HepG2 (cell line): ENCODE data around the gene CASS4. TPM values are rescaled to one million over a fixed set of nuclear protein-coding genes. Genes with fewer than 3 reads are reported as not detected.

Source experiments
- ATAC-seq: fragments of 200-7000 bp; cut with Tn5 transposase; 3 replicates; pipeline ENCODE4 v1.9.1; 2020; ENCODE audit warnings: mild to moderate bottlenecking, moderate library complexity
- BruUV-seq: library from RNA; stranded (reverse); fragments of 400-500 nt; replicated peaks from 2 replicates; lab custom pipeline; 2021; lab: Mats Ljungman, UMichigan
- CTCF ChIA-PET: fragments of 300-600 bp; formaldehyde crosslinking; extraction: SDS; loops from one replicate; lab custom pipeline; 2021; ENCODE audit warnings: low total read pairs, inconsistent platforms, low intra/inter-chr PET ratio; lab: Yijun Ruan, JAX
- POLR2A ChIA-PET: fragments of 350-600 bp; sonication (Branson Sonifier 250); formaldehyde crosslinking; loops from one replicate; lab custom pipeline; 2020; ENCODE audit warnings: antibody characterized with exemption, inconsistent platforms; lab: Yijun Ruan, JAX
- DNase-seq: peaks from one replicate; pipeline ENCODE4 v3.0.0-alpha.2; 2015; ENCODE audit warnings: low spot score
- FAIRE-seq: peaks from 3 replicates; lab custom pipeline; 2011; peaks lifted over from hg19 to GRCh38; lab: Jason Lieb, UNC
- H2AFZ ChIP-seq: one replicate; pipeline ENCODE4 v1.6.1; 2011; ENCODE audit warnings: low read length, inconsistent platforms
- H3K27ac ChIP-seq: fragments of 300-600 bp; 3 replicates; pipeline ENCODE4 v1.8.0; 2011; ENCODE audit warnings: mixed run types, mild to moderate bottlenecking, mixed read lengths, low read length, inconsistent platforms; ENCODE audit not compliant: insufficient read depth; ENCODE audit errors: extremely low read length
- H3K27me3 ChIP-seq, 2 experiments: fragments of 200-600 bp in 1 of 2; 2 replicates in 1 of 2; 3 replicates in 1 of 2; pipeline versions ENCODE4 v1.6.0 to v1.8.0; 2011; ENCODE audit warnings: low read length in 2 of 2, mild to moderate bottlenecking in 2 of 2, moderate library complexity in 2 of 2, inconsistent platforms in 1 of 2; ENCODE audit not compliant: insufficient read depth in 2 of 2, control insufficient read depth in 1 of 2
- H3K36me3 ChIP-seq, 2 experiments: fragments of 200-600 bp in 1 of 2; replicated peaks in 1 of 2; 2 replicates in 1 of 2; 3 replicates in 1 of 2; pipeline versions ENCODE4 v1.5.1 to v1.8.0; 2011; ENCODE audit warnings: low read length in 2 of 2, inconsistent platforms in 1 of 2; ENCODE audit not compliant: insufficient read depth in 2 of 2, control insufficient read depth in 1 of 2
- H3K4me1 ChIP-seq: 2 replicates; pipeline ENCODE4 v1.5.1; 2012; ENCODE audit warnings: low read length, inconsistent platforms; ENCODE audit not compliant: insufficient read depth
- H3K4me2 ChIP-seq: 2 replicates; pipeline ENCODE4 v1.6.0; 2011; ENCODE audit warnings: low read depth, low read length, inconsistent platforms
- H3K4me3 ChIP-seq, 3 experiments: fragments of 200-600 bp in 1 of 3; sonication (generic), shearing (Covaris generic) in 1 of 3; replicated peaks in 1 of 3; 2 replicates each; pipeline ENCODE4 v1.5.1; 2011 to 2016; ENCODE audit warnings: low read length in 3 of 3, inconsistent platforms in 2 of 3, low read depth in 2 of 3, mild to moderate bottlenecking in 2 of 3, control low read depth in 1 of 3, mixed read lengths in 1 of 3; ENCODE audit not compliant: insufficient read depth in 1 of 3
- H3K79me2 ChIP-seq: one replicate; pipeline ENCODE4 v1.6.1; 2011; ENCODE audit warnings: low read length, inconsistent platforms; ENCODE audit not compliant: insufficient read depth
- H3K9ac ChIP-seq: 2 replicates; pipeline ENCODE4 v1.6.0; 2011; ENCODE audit warnings: mild to moderate bottlenecking, low read depth, low read length, inconsistent platforms; ENCODE audit not compliant: insufficient read depth
- H3K9me3 ChIP-seq: 2 replicates; pipeline ENCODE4 v1.5.1; 2012; ENCODE audit warnings: mild to moderate bottlenecking, low read length
- H4K20me1 ChIP-seq: 2 replicates; pipeline ENCODE4 v1.6.0; 2011; ENCODE audit warnings: inconsistent platforms, mild to moderate bottlenecking, low read length, moderate library complexity; ENCODE audit not compliant: insufficient read depth
- CEBPG ChIP-seq: IDR thresholded peaks from 2 replicates; pipeline ENCODE4 v1.6.1; 2016
- CENPBD1 ChIP-seq: sonication (generic); formaldehyde crosslinking; IDR thresholded peaks from 2 replicates; pipeline ENCODE4 v1.8.0; 2022; ENCODE audit warnings: missing genetic modification reagents, low read depth, mild to moderate bottlenecking, borderline replicate concordance
- KDM1A ChIP-seq: IDR thresholded peaks from 2 replicates; pipeline ENCODE4 v1.6.1; 2016; ENCODE audit warnings: missing compliant biosample characterization
- MEF2D ChIP-seq: sonication (generic); formaldehyde crosslinking; IDR thresholded peaks from 2 replicates; pipeline ENCODE4 v1.5.1; 2020; ENCODE audit warnings: mild to moderate bottlenecking, missing genetic modification reagents
- MYNN ChIP-seq: sonication (generic); formaldehyde crosslinking; IDR thresholded peaks from 2 replicates; pipeline ENCODE4 v1.4.0; 2020; ENCODE audit warnings: mild to moderate bottlenecking, low read depth, missing genetic modification reagents
- RBM39 ChIP-seq: fragments of 200-400 bp; formaldehyde crosslinking; IDR thresholded peaks from one replicate; pipeline ENCODE4 v1.6.1; 2018; ENCODE audit warnings: antibody characterized with exemption, mild to moderate bottlenecking, low read depth, low read length; ENCODE audit not compliant: poor library complexity, severe bottlenecking
- TBL1XR1 ChIP-seq: fragments of 150-350 bp; IDR thresholded peaks from 2 replicates; pipeline ENCODE4 v1.6.1; 2014; ENCODE audit warnings: borderline replicate concordance, low read length; ENCODE audit not compliant: partially characterized antibody
- TGIF2 ChIP-seq: IDR thresholded peaks from 2 replicates; pipeline ENCODE4 v1.6.1; 2016; ENCODE audit warnings: control low read depth, missing compliant biosample characterization
- YEATS4 ChIP-seq: sonication (generic); formaldehyde crosslinking; IDR thresholded peaks from 2 replicates; pipeline ENCODE4 v1.4.0; 2020; ENCODE audit warnings: missing genetic modification reagents, borderline replicate concordance
- ZNF510 ChIP-seq: sonication (generic); formaldehyde crosslinking; IDR thresholded peaks from 2 replicates; pipeline ENCODE4 v1.4.0; 2020; ENCODE audit warnings: low read depth, mild to moderate bottlenecking, missing genetic modification reagents
- WGBS: methylation state at CpG from one replicate; pipeline ENCODE4 v1.1.6; 2017; ENCODE audit warnings: low lambda C conversion rate; 5-methylcytosine and 5-hydroxymethylcytosine counted together
- in situ Hi-C: cut with HindIII; loops from 2 replicates; pipeline ENCODE4 v1.10.0; 2017; ENCODE audit warnings: low pct_unique_long_range_greater_than_20kb; ENCODE audit not compliant: extremely low pct_ligation_motif_present
- intact Hi-C: fragments of 100-400 bp; cut with micrococcal nuclease; formaldehyde crosslinking; loops from one replicate; pipeline ENCODE4 v1.10.0; 2022; ENCODE audit not compliant: unreplicated experiment
- polyA plus RNA-seq, 8 experiments: library from polyadenylated mRNA; depleted of rRNA in 3 of 8; stranded (reverse) in 7 of 8; unstranded in 1 of 8; fragments of >200 nt; fragmentation: Illumina TruSeq in 4 of 8; extraction: Trizol in 4 of 8; gene quantifications; 2 replicates each; pipeline versions ENCODE4 v1.2.1 to v1.2.3, GENCODE V29; 2011 to 2016; ENCODE audit warnings: low read depth in 4 of 8, missing spikeins in 1 of 8, mixed read lengths in 1 of 8; ENCODE audit not compliant: insufficient read depth in 1 of 8
- total RNA-seq, 5 experiments: library from RNA; depleted of rRNA; stranded (reverse); fragments of >200 nt; fragmentation: Illumina TruSeq; extraction: Trizol; gene quantifications; 2 replicates each; pipeline ENCODE4 v1.2.3, GENCODE V29; 2016; ENCODE audit warnings: low read depth in 1 of 5

Gene CASS4
- total and polyA plus RNA-seq, 2 of the 13 experiments (the other 11 are each of a cell fraction or from before 2014, with no cell fraction given) = 0.17 to 0.49 TPM

GRCh38 chr20:56414842-56415765, 3.0 kb downstream of the CASS4 start:
- ATAC-seq (no peak), FAIRE-seq (no peak), DNase-seq (no peak)
- H3K79me2 ChIP-seq = no peaks in the 10 kb centered on the region
- H3K4me1 ChIP-seq = peaks cover 46% of the 10 kb centered on the region
- H3K36me3 ChIP-seq = no peaks in the 10 kb centered on the region
- TF ChIP-seq CEBPG (CRISPR knock-in tag) (no peak), CENPBD1 (no peak), YEATS4 (CRISPR knock-in tag) (no peak), KDM1A (CRISPR knock-in tag) (no peak), MEF2D (CRISPR knock-in tag) (no peak), TGIF2 (CRISPR knock-in tag) (no peak), MYNN (CRISPR knock-in tag) (no peak), TBL1XR1 (no peak), ZNF510 (CRISPR knock-in tag) (no peak), RBM39 (no peak)
- in situ Hi-C loops (no loop called here), intact Hi-C loops (no loop called here)
- no peak overlapping the region for H2AFZ ChIP-seq
- POLR2A ChIA-PET = no interaction called here
- no peaks in the 10 kb centered on the region for H3K9me3 ChIP-seq
- H4K20me1 ChIP-seq = no peaks in the 10 kb centered on the region
- CTCF ChIA-PET = no interaction called here
- H3K9ac ChIP-seq = no peak overlapping the region
- H3K4me3 ChIP-seq = no peak overlapping the region
- 92% methylated on average over 12 of the region's 12 CpGs for WGBS
- no TSS peak for BruUV-seq
- H3K4me2 ChIP-seq = no peak overlapping the region
- H3K27me3 ChIP-seq = no peaks in the 10 kb centered on the region
- no peak overlapping the region for H3K27ac ChIP-seq
